Measurements from ENCODE around the gene TBC1D9. TPM values are rescaled to one million over a fixed set of nuclear protein-coding genes. Genes with fewer than 3 reads are reported as not detected.

The TBC1D9 gene
- total and polyA plus RNA-seq, 2 of the 13 experiments (the other 11 are each of a cell fraction or from before 2014, with no cell fraction given), result 11.9 to 12.2 TPM

GRCh38 chr4:140679576-140679975, 76.6 kb downstream of the TBC1D9 start (continued):
- no peak for TF ChIP-seq FOXP4 (CRISPR knock-in tag; IDR thresholded peaks at IDR 0.05)
- TF ChIP-seq PHF8 (CRISPR knock-in tag; IDR thresholded peaks at IDR 0.05), result no peak

- no peak overlapping the region for H3K9ac ChIP-seq (ENCODE audit: insufficient read depth, low read depth, low read length)
- TF ChIP-seq ZBTB21 (CRISPR knock-in tag; IDR thresholded peaks at IDR 0.05), result no peak
- TF ChIP-seq SRSF4 (IDR thresholded peaks at IDR 0.05; ENCODE audit: low read depth, low read length, poor library complexity, severe bottlenecking), result no peak
- TF ChIP-seq ONECUT2 (CRISPR knock-in tag; IDR thresholded peaks at IDR 0.05), result no peak
- TF ChIP-seq HMGXB3 (CRISPR knock-in tag; IDR thresholded peaks at IDR 0.05; ENCODE audit: borderline replicate concordance), result no peak
- TF ChIP-seq MAZ (IDR thresholded peaks at IDR 0.05; ENCODE audit: borderline replicate concordance, low read depth, low read length), result no peak
- TF ChIP-seq MAZ (CRISPR knock-in tag; IDR thresholded peaks at IDR 0.05; ENCODE audit: low read depth), result no peak
- no peak for TF ChIP-seq RERE (CRISPR knock-in tag; IDR thresholded peaks at IDR 0.05; ENCODE audit: low read depth)
- TF ChIP-seq ZNF335 (CRISPR knock-in tag; IDR thresholded peaks at IDR 0.05), result no peak
- TF ChIP-seq KDM2A (CRISPR knock-in tag; IDR thresholded peaks at IDR 0.05; ENCODE audit: borderline replicate concordance, low read depth), result no peak
Observed at GRCh38 chr4:140675599-140676231, 80.5 kb downstream of the TBC1D9 start.

More at GRCh38 chr4:140675599-140676231, 80.5 kb downstream of the TBC1D9 start:
- no peaks in the 10 kb centered on the region for H3K9me3 ChIP-seq (ENCODE audit: low read length)
- no peaks in the 10 kb centered on the region for H3K27me3 ChIP-seq (ENCODE audit: control insufficient read depth in 1 of 2, insufficient read depth in 2 of 2, low read length in 2 of 2)
- in situ Hi-C loops (cut with HindIII; ENCODE audit: extremely low pct_ligation_motif_present, low pct_unique_long_range_greater_than_20kb), result no loop called here
- DNase-seq (ENCODE audit: low spot score) (no peak), ATAC-seq (no peak), FAIRE-seq (no peak)
- ChIA-PET POLR2A (no interaction called here), CTCF (ENCODE audit: low intra/inter-chr PET ratio, low total read pairs) (no interaction called here)
- H4K20me1 ChIP-seq (ENCODE audit: insufficient read depth, low read length), result no peaks in the 10 kb centered on the region
- no peaks in the 10 kb centered on the region for H3K79me2 ChIP-seq (ENCODE audit: insufficient read depth, low read length)
- no peak overlapping the region for H3K4me3 ChIP-seq (replicated peaks in 1 of 3; ENCODE audit: insufficient read depth in 1 of 3, low read depth in 2 of 3, low read length in 3 of 3)
- intact Hi-C loops (cut with micrococcal nuclease; ENCODE audit: unreplicated experiment), result no loop called here
- H3K36me3 ChIP-seq (replicated peaks in 1 of 2; ENCODE audit: control insufficient read depth in 1 of 2, insufficient read depth in 2 of 2, low read length in 2 of 2), result peaks cover 13 to 61% of the 10 kb centered on the region in 2 experiments
- H3K4me1 ChIP-seq (ENCODE audit: insufficient read depth, low read length), result no peaks in the 10 kb centered on the region
- WGBS (ENCODE audit: low lambda C conversion rate), result over 99% methylated on average over 4 of the region's 4 CpGs
- BruUV-seq (replicated peaks), result no TSS peak
- no peak overlapping the region for H3K4me2 ChIP-seq (ENCODE audit: low read depth, low read length)
- no peak overlapping the region for H2AFZ ChIP-seq (ENCODE audit: low read length)
- no peak overlapping the region for H3K27ac ChIP-seq (ENCODE audit: extremely low read length, insufficient read depth, low read length)

Measured in HepG2 (cell line).